ENCODE results near the gene PYGM. TPM values are rescaled to one million over a fixed set of nuclear protein-coding genes. Genes with fewer than 3 reads are reported as not detected.

The PYGM gene
- total and polyA plus RNA-seq, 2 donors (not counting 3 experiments of a cell fraction or from before 2014, with no cell fraction given) = 0.10 to 0.62 TPM

- ChIA-PET CTCF (no interaction called here), POLR2A (no interaction called here)
- Histone ChIP-seq H3K27me3 (ENCODE audit: control insufficient read depth in 2 of 2, insufficient read depth in 2 of 2, low read length in 2 of 2) (peaks cover 51 to 65% of the 10 kb centered on the region in 2 experiments), H2AFZ (ENCODE audit: low read depth, low read length) (no peak overlapping the region), H3K4me1 (ENCODE audit: control insufficient read depth, extremely low read depth, insufficient read depth, low read length) (no peaks in the 10 kb centered on the region), H3K36me3 (ENCODE audit: control insufficient read depth in 2 of 2, extremely low read depth in 1 of 2, insufficient read depth in 2 of 2, low read length in 2 of 2) (no peaks in the 10 kb centered on the region), H3K9me1 (replicated peaks; ENCODE audit: control insufficient read depth, extremely low read depth, insufficient read depth, low read length) (no peaks in the 10 kb centered on the region), H3K27ac (ENCODE audit: insufficient read depth, low read depth, low read length) (no peak overlapping the region), H3K4me2 (ENCODE audit: insufficient read depth, low read length) (no peak overlapping the region), H3K9me3 (replicated peaks; ENCODE audit: control insufficient read depth, insufficient read depth, low read length) (no peaks in the 10 kb centered on the region), H4K20me1 (replicated peaks; ENCODE audit: control insufficient read depth, extremely low read depth, insufficient read depth, low read length) (no peaks in the 10 kb centered on the region), H3K9ac (replicated peaks; ENCODE audit: extremely low read depth, insufficient read depth, low read length) (no peak overlapping the region), H3K79me2 (ENCODE audit: control insufficient read depth, insufficient read depth, low read length) (no peaks in the 10 kb centered on the region), H3K4me3 (replicated peaks in 1 of 3; ENCODE audit: insufficient read depth in 1 of 3, low read depth in 1 of 3, low read length in 3 of 3) (no peak overlapping the region)
- no peak for FAIRE-seq
- BruUV-seq (replicated peaks) = no TSS peak
- dilution Hi-C loops (cut with MboI; ENCODE audit: extremely low pct_ligation_motif_present, low sequenced_read_pairs) (no loop called here), intact Hi-C loops (cut with micrococcal nuclease) (no loop called here)
- TF ChIP-seq GATA2 (IDR thresholded peaks at IDR 0.05; ENCODE audit: insufficient read depth, insufficient read length, low read depth, low read length) (no peak), EZH2 (IDR thresholded peaks at IDR 0.05; ENCODE audit: borderline replicate concordance, low read depth, low read length, severe bottlenecking) (peak; percentile 15)
- DNase-seq (ENCODE audit: low read depth, low spot score) = no peak
Measured at GRCh38 chr11:64711138-64711955, 48.4 kb downstream of the PYGM start.

- Histone ChIP-seq H3K79me2 (ENCODE audit: control insufficient read depth, insufficient read depth, low read length) (no peaks in the 10 kb centered on the region), H2AFZ (ENCODE audit: low read depth, low read length) (no peak overlapping the region), H4K20me1 (replicated peaks; ENCODE audit: control insufficient read depth, extremely low read depth, insufficient read depth, low read length) (no peaks in the 10 kb centered on the region), H3K36me3 (ENCODE audit: control insufficient read depth in 2 of 2, extremely low read depth in 1 of 2, insufficient read depth in 2 of 2, low read length in 2 of 2) (no peaks in the 10 kb centered on the region), H3K9me3 (replicated peaks; ENCODE audit: control insufficient read depth, insufficient read depth, low read length) (no peaks in the 10 kb centered on the region), H3K4me2 (ENCODE audit: insufficient read depth, low read length) (no peak overlapping the region), H3K27ac (ENCODE audit: insufficient read depth, low read depth, low read length) (no peak overlapping the region), H3K4me3 (replicated peaks in 1 of 3; ENCODE audit: insufficient read depth in 1 of 3, low read depth in 1 of 3, low read length in 3 of 3) (no peak overlapping the region), H3K27me3 (ENCODE audit: control insufficient read depth in 2 of 2, insufficient read depth in 2 of 2, low read length in 2 of 2) (peaks cover 45 to 58% of the 10 kb centered on the region in 2 experiments), H3K9me1 (replicated peaks; ENCODE audit: control insufficient read depth, extremely low read depth, insufficient read depth, low read length) (no peaks in the 10 kb centered on the region), H3K9ac (replicated peaks; ENCODE audit: extremely low read depth, insufficient read depth, low read length) (no peak overlapping the region), H3K4me1 (ENCODE audit: control insufficient read depth, extremely low read depth, insufficient read depth, low read length) (no peaks in the 10 kb centered on the region)
- TF ChIP-seq FOS (IDR thresholded peaks at IDR 0.05; ENCODE audit: borderline replicate concordance, insufficient read depth, low read length) (no peak), EZH2 (IDR thresholded peaks at IDR 0.05; ENCODE audit: borderline replicate concordance, low read depth, low read length, severe bottlenecking) (peak; percentile 59), POLR2A (IDR thresholded peaks at IDR 0.05; ENCODE audit: low read depth, low read length) (no peak)
- intact Hi-C loops (cut with micrococcal nuclease) (no loop called here), dilution Hi-C loops (cut with MboI; ENCODE audit: extremely low pct_ligation_motif_present, low sequenced_read_pairs) (no loop called here)
- ChIA-PET POLR2A (no interaction called here), CTCF (interaction anchor here (0.9 to 1.7 kb wide), 2 partner anchors 9 to 22 kb away, joined by 3 to 5 read pairs; no protein-coding TSS in a partner anchor)
- DNase-seq (ENCODE audit: low read depth, low spot score) = no peak
- no peak for FAIRE-seq
- BruUV-seq (replicated peaks) = no TSS peak
Measured at GRCh38 chr11:64710418-64711137, 49.2 kb downstream of the PYGM start.

All from endothelial cell of umbilical vein (primary cell).